HG03439 (cell line): ENCODE data around the gene RARRES1.

Experiments
- ATAC-seq: cut with Tn5 transposase; IDR thresholded peaks from one replicate; pipeline ENCODE4 v1.9.1; 2021; ENCODE audit warnings: mild to moderate bottlenecking, moderate library complexity; ENCODE audit not compliant: unreplicated experiment

The RARRES1 gene

GRCh38 chr3:158649791-158650190 lies 82.5 kb downstream of the RARRES1 start:
- ATAC-seq, result no peak
